NCI-H2196 treated with DMSO at 0.1 percent for 48 hours (cell line): Measurements from ENCODE around the gene MSH2.

Experiments used
- DNase-seq: peaks from one replicate; lab custom pipeline; 2025; ENCODE audit not compliant: unreplicated experiment; lab: John Stamatoyannopoulos, UW

The MSH2 gene

GRCh38 chr2:47530105-47530760, 127.3 kb downstream of the MSH2 start:
- no peak for DNase-seq

- no peak for DNase-seq
Observed at GRCh38 chr2:47531378-47532042, 128.6 kb downstream of the MSH2 start.
